ENCODE results near the gene HP1BP3. TPM values are rescaled to one million over a fixed set of nuclear protein-coding genes. Genes with fewer than 3 reads are reported as not detected.

Gene HP1BP3
- total RNA-seq, 1 donor from 2014 or later, result 182 TPM

DNA sequence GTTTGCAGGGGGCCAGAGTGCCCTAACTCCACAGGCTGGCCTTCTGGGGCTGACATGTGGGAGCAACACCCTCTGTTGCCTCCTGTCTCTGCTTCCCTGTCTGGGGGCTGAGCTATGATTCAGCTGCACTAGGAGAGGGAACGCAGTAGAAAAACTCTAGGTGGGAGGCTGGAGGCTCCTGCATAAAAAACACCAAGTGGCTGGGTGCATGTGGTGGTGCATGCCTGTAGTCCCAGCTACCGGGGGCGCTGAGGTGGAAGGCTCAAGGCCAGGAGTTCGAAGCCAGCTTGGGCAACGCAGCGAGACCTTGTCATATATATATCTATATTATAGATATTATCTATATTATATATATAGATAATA is 74.9 kb downstream of the HP1BP3 start:
- DNase-seq (ENCODE audit: low read depth, low spot score), result no peak

DNA sequence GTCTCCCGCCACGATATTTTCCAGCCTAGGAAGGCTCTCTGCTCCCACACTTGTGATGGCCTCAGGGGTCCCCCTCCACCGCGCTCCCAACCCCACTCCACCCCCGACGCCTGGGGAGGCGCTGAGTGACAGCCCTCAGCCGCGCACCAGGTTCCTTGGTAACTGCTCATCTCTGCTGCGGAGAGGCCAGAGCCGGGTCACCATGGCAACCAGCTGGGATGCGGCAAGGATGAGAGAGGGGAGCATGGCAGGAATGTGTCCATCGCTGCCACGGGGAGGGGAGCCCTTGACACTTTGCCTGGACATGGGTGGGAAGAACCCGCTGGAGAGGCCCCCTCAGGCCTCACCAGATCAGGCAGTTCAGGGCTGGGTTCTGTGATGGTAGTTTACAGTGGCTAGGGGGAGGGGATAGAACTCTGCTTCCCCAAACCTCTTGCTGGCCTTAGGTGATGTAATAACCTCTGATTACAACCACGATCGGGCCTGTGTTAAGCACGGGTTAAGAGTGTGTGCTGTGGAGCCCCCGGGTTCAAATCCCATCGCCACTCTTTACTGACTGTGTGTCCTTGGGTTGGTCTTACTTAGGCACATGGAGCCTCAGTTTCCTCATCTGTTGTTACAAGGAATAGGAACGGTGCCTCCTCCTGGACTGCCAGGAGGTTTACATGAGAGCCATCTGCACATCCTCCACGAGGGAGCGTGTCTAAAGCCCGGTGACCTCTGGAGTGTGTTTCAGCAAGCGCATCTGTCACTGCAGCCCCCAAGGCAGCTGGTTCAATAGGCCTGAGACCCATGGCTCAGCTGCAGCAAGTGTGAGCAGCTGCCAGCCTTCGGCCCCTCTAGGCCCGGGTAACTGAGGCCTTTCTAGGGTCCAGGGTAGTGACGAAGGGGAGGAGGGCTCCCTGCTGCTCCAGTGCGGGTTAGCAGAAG is 75.6 kb downstream of the HP1BP3 start:
- DNase-seq (ENCODE audit: low read depth, low spot score), result no peak

DNA sequence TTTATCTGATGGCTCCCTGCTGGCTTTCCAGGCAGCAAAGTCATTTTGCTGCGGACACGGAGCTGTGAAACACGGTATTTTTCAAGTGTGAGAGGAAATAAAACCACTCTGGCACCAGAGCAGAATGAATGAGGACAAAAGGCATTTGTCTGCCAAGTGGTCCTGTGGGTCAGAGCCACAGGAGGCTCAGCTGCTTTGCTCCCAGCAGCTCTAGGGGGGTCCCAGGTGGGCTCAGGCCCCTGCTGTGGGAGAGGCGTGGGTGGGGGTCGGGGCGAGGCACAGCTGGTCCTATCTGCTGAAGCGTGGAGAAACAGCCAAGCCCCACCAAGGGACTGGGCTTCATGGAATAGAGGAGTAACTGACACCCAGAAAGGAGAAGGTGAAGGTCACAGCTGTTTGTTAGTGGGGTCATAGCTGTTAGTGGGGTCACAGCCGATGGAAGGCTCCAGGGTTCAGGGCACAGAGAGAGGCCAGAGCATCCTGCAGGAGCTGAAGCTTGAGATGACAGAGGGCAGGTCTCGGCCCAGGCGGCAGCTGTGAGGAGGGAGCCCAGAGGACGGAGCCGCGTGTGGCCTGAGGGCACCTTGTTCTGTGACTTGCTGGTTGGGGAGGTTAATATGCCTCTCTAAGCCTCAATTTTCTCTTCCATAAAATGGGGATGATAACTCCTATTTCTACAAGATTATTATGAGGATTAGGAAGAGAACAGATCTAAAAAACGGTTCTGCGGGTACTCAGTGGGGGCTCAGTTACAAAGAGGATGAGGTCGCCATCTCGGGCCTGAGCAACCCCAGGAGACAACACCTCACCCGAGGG is 76.4 kb downstream of the HP1BP3 start:
- no peak for DNase-seq (ENCODE audit: low read depth, low spot score)

DNA sequence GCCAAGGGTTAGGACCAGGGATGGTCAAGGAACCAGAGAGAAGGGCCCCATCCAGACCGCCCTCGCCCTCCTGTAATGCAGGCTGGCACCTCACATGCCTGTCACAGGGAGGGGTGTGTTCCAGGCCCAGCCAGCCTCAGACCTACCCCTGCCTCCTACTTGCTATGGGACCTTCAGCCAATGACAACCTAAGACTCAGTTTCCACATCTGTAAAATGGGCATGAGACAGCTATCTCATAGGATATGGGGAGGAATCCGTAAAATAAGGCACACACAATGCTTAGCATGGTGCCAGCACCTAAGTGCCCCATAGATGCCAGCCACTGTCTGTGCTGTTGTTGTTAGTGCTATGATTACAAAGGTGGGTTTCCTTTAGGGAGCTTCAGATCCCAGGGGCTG is 77.2 kb downstream of the HP1BP3 start:
- no peak for DNase-seq (ENCODE audit: low read depth, low spot score)

DNA sequence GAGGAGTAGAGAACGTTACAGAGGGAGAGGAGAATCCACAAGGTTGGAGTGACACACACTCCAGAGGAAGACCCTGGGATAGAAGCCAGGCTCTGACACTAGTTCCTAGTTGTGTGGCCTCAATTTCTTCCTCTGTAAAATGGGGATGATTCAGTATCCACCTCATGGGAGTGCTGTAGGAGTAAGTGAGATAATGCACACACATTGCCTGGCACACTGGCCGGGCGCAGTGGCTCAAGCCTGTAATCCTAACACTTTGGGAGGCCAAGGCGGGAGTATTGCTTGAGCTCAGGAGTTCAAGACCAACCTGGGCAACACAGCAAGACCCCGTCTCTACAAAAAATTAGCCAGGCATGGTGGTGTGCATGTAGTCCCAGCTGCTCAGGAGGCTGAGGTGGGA is 78.2 kb downstream of the HP1BP3 start:
- no peak for DNase-seq (ENCODE audit: low read depth, low spot score)

DNA sequence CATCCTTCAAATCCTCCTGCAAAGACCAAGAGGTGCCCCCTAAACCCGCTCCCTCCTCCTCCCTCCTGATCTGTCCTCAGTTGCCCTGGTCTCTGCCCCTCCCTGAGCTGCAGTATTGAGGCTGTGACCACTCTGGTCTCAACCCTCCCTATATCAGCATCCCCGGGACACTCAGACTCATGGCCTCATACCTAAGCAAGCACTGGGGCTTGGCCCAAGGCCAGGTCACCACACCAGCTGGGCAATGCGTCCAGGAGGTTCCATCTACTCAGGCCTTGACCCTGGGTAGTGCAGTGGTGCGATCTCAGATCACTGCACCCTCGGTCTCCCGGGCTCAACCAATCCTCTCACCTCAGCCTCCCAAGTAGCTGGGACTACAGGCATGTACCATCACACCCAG is 79.0 kb downstream of the HP1BP3 start:
- DNase-seq (ENCODE audit: low read depth, low spot score), result no peak

DNA sequence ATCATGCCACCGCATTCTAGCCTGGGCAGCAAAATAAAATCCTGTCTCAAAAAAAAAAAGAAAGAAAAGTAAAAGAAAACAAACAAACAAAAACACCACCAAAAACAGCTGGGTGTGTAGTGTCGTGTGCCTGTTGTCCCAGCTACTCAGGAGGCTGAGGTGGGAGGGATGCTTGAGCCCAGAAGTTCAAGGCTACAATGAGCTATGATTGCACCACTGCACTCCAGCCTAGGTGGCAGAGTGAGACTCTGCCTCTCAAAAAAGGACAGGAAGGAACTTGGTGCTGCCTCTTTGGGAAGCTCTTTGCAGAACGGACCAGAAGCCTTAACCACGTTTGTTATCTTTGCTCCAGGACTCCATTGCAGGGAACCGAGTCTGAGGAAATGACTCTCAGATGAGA is 80.3 kb downstream of the HP1BP3 start:
- no peak for DNase-seq (ENCODE audit: low read depth, low spot score)

DNA sequence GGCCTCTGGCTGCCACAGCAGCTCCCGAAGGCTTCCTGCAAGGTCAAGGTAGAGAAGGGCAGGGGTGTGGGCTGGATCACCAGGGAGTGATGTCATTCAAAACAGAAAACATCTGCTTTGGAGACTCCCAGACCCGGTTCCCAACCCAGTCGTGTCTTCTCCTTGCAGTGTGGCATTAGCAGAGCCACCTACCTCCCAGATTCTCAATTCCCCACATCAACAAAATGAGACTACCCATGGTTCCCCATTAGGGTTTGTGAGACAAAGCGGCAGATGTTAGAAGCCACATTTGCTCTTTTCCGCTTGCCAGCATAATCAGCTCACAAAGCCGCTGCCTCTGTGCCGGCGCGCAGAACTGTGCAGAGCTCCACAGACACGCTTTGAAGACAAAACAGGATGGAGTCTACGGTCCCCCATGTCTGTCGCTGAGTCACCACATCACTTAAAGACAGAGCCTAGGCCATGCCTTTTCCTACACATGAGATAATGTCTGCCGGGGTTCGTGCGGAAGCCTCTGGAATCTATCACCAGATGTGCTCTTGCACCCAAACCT is 81.8 kb downstream of the HP1BP3 start:
- no peak for DNase-seq (ENCODE audit: low read depth, low spot score)

DNA sequence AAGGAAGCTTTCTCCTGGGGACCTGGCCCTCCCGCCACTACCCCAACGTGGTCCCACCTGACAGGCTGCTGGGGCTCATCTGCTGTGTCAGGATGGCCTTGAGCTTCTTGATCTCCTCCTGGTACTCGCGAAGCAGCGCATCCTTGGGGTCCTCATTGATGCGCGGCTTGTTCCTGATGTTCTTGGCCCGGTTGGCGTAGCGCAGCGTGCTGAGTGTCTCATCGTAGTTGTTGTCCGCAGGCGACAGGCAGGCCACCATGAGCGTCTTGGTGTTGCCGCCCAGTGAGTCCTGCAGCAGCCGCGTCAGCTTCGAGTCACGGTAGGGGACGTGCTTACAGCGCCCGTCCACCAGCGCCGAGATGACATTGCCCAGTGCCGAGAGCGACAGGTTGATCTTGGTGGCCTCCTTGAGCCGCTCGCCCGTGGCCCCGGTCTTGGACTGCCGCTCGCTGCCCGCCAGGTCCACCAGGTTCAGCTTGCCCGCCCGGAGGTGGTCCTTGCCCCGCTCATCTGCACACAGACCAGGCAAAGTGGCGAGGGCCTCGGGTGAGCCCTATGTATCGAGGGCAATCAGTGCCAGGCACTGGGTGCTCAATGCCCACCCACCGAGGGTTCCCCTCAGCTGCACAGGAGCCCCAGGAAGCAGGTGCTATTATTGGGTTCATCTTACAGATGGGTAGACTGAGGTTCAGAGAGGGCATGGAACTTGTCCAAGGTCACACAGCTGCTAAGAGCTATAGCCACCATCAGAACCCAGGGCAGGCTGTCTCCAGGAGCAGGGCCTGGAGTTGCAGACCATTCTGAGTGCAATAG is 82.5 kb downstream of the HP1BP3 start:
- no peak for DNase-seq (ENCODE audit: low read depth, low spot score)

DNA sequence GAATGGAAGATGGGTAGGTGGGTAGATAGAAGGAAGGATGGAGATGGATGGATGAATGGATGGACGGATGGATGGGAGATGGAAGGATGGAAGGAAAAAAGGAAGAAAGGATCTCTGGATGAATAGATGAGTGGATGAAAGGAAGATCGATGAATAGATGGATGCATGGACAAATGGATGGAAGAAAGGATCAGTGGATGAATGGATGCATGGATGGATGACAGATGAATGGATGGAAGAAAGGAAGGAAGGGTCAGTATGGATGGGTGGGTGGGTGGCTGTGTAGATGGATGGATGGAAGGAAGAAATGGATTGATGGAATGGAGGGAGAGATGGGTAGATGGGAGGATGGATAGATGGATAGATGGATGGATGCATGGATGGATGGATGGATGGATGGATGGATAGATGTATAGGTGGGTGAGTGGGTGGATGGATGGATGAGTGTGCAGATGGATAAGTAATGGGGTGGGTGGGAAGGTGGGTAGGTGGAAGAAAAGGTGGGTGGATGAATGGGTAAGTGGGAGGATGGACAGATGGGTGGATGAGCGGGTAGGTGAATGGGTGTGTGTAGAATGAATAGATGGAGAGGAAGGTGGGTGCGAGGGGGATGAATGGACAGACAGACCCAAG is 83.9 kb downstream of the HP1BP3 start:
- DNase-seq (ENCODE audit: low read depth, low spot score), result no peak

DNA sequence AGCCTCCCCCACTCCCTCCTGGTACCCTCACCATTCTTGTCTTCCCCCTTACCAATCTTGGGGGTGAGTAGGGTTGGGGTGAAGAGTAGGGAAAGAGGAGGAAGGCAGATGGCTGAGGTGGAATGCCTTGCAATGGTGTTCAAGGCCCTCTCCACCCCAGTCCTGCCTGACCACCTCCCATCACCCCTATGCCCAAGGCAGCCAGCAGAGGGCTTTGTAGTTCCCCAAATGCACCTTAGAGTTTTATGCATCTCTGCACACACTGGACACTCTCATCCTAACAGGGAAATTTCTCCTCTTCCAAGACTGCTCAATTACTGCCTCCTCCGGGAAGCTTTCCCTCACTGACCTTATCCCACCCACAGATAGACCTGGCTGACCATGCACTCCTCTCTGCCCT is 84.7 kb downstream of the HP1BP3 start:
- DNase-seq (ENCODE audit: low read depth, low spot score), result no peak

DNA sequence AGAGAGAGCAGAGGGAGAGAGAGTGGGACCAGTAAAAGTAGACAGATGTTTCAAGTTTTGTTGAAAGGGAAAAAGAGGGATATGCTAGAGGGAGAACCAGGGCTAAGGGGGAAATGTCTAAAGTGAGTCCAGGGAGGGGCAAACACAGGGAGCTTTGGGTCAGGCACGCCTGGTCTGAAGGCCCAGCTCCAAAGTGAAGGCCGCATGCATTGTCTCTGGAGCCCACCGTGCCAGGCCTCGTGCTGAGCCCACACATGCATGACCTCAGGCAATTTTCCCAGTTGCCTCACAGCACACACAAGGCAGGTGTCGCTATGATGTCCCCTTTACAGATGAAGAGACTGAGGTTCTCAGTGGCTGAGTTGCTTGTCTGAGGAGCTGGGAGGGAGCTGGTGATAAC is 85.3 kb downstream of the HP1BP3 start:
- DNase-seq (ENCODE audit: low read depth, low spot score), result no peak

DNA sequence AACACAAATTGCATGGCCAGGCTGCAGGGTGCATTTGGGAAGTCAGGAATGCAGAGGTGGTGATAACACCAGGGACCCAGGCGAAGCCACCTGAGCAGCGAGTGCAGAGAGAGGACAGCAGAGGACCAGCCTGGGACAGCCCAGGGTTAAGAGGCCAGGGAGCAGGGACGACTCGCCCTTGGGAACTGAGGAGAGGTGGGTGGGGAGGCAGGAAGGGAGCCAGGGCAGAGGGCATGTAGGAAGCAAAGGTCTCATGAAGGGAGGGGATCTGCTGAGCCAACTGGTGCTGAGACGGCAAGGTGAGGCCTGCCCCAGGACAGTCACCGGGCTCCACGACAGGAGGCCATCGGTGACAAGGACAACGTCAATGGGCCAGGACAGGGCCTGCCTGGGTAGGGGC is 85.7 kb downstream of the HP1BP3 start:
- no peak for DNase-seq (ENCODE audit: low read depth, low spot score)

DNA sequence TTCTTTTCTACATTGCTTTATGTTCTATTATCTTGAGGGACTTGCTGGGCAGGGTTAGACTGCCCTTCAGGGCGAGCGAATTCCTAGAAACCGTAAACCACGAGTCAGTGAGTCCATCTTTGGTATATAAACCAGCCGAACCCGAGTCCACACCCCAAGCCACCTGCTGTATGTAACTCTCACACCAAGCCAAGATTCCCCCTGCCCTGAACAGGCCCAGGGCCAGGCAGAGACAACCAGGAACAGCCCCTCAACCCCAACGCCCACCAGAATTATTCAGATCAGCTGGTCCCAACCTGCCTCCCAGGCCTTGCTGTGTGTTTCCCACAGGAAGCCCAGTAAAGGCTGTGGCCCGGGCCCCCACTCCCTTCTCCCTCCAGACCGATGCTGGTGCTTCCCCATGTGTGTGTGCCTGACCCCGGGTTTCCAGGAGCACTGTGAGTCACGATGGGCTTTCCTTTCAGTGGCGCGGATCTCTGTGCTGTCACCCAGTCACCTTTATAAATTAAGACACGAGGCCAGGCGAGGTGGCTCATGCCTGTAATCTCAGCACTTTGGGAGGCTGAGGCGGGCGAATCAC is 86.4 kb downstream of the HP1BP3 start:
- DNase-seq (ENCODE audit: low read depth, low spot score), result no peak

DNA sequence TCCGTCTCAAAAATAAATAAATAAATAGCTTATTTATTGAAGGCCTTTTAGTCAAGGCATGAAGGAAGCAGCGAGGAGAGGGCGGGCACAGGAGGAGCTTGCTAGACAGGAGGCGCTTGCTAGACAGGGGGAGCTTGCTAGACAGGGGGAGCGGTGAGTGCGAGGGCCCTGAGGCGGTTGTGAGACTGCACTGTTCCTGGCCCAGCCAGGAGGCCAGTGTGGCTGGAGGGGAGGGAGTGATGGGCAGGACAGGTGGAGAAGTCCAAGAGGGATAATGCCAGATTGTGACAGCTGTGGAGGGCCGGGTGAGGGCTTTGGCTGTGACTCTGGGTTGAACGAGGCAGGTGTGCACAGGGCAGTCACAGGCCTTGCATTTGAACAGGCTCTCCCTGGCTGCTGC is 87.5 kb downstream of the HP1BP3 start:
- no peak for DNase-seq (ENCODE audit: low read depth, low spot score)

DNA sequence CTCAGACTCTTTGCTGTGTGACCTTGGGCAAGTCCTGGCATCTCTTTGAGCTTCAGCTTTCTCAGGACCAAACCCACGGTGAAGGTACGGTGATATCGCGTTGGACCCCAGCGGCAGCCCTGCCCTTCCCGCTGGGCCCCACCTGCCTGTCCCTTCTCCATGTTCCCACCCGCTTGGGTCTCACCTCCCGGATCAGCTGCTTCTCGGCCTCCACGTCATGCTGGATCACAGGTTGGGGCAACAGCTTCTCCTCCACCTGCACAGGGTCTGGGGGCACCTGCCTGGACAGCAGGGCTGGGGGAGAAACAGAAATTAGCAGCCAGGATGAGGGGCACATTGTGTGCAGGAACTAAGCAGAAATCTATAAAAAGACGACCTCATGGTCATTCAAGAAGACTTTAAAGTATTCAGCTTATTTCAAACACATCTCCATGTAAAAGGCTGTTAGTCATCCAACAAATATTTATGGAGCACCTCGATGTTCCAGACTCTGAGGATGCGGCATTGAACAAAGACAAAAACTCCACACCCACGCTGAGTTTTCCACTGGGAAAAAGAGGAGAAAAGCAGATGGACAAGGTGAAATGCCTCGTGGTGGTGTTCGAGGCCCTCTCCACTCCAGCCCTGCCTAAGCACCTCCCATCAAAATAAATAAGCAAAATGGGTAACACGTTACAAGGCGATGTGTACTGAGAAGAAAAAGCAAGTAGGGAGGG is 88.8 kb downstream of the HP1BP3 start:
- no peak for DNase-seq (ENCODE audit: low read depth, low spot score)

DNA sequence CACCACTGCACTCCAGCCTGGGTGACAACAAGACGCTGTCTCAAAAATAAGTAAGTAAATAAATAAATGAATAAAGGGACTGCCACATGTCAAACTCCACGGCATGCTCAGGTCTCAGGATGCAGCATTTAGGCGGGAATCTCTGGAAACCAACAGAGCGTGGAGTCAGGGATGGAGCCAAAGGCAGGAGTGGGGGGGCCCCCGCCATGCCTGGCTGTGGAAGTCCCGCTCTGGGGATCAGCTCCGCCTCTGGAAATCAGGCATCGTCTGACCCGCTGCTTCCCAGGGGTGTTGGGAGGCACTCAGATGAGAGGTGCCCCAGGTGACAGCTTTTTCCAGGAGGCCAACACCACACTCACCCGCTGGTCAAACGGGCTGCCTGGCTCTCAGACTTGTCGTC is 89.5 kb downstream of the HP1BP3 start:
- no peak for DNase-seq (ENCODE audit: low read depth, low spot score)

DNA sequence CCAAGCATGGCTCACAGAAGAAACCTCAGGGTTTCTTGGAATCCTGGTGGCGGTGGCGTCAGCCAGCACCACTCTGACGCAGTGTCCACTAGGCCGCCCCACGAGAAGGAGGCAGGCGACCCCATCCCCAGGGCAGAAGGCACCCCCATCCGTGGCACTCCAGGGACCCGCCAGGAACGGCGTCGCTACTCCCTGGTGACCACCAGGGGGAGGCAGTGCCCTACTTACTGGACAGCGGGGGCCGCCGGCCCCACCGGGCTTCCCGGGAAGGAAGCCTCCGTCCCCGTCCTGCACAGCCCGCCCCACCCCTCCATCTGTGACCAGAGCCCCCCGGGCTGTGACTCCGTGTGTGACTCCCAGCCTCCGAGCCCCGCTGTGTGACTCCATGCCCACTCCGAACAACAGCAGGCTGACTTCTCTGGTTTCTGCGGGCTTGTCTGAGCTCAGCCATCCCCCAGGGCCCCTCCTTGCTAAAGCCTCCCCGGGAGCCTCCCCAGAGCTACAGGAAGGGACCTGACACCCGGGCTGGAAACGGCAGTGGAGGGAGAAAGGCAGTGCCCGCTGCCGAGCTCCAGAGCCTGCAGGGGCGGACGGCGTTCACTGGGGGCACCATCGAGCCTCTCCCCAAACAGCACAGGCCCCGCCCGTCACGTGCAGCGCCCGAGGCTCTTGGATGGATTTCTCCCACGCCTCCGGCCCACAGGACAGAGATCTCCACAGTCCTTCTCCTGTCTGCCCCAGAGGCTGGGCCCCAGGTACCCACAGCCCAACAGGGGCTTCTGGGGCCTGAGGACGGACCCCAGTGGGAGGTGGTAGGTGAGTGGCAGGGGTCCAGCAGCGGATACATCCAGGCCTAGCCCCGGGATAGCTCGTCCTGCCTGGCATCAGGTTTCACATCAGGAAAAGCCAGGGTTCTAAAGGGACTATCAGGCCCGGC is 90.4 kb downstream of the HP1BP3 start:
- DNase-seq (ENCODE audit: low read depth, low spot score), result peak; percentile 66

DNA sequence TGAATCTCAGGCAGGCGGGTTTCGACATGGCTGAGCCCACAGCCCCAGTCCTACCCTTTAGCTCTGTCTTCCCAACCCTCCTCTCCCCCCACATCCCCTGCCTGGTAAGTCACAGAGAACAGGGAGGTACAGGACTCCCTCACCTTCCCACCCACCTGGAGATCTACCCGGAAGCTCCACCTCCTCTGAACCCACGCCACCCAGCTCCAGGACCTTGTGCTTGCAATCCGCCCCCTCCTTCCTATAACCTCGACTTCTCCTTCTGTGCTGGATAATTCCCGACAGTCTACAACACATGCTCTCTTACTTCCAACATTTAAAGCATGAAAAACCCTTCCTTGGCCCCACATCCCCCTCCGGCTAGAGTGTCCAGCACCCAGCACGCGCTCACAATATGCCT is 91.6 kb downstream of the HP1BP3 start:
- no peak for DNase-seq (ENCODE audit: low read depth, low spot score)

Measured in pulmonary artery endothelial cell (primary cell).